GM21528 (cell line): ENCODE data around the gene ANKRD31.

ENCODE experiments used
- ATAC-seq: cut with Tn5 transposase; IDR thresholded peaks from one replicate; pipeline ENCODE4 v1.9.1; 2021; ENCODE audit warnings: mild to moderate bottlenecking, moderate library complexity; ENCODE audit not compliant: unreplicated experiment, low FRiP score

Gene ANKRD31

DNA sequence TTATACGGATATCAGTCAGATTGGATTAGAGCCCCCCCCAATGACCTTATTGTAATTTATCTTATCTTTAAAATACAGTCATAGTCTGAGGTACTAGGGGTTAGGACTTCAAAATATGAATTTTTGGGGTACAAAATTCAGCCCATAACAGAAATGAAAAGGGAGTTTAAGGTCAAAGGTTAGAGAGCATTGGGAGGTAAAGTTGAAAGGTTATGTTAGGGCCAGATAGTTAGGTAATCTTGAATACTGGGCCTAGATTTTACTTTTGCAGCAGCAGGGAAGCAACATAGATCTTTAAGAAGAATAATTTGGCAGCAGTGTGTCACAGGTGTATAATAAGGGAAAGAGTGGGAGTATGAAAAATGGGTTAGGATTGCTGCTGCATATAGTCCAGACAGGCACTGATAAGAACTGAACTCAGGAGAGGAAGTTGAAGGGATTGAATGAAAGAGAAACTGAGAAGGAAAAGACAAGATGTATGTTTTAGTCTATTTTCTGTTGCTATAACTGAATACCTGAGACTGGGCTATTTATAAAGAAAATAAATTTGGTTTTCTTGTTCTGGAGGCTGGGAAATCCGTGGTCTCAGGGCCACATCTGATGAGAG lies 173.7 kb downstream of the ANKRD31 start:
- no peak for ATAC-seq

DNA sequence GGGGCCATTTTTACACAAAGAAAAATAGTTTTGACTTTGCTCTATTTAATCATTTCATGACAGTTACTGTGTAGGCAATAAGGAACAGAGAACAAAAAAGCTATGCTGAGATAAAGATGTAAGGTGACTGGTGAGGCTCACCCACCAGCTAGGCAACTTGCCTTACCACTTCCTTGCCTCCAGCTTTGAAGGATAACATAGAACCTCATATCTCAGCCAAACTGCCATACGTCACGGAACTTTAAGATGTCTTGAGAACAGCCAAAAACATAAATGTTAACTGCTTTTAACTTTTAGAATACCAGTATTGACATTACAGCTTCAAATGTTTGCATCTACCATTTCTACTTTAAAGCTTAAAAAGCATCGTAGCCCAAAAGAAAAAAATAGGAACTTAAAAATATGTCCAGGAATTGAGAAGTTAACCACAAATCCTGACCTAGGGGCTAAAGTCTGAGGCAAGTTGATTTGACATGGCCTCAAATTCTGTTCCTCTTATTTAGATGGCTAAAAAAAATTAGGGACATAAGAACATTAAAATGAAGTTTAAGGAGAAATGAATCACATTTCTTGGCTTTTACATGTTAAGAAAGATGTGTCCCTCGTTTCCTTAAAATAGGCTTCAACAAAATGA lies 176.6 kb downstream of the ANKRD31 start:
- ATAC-seq = no peak

DNA sequence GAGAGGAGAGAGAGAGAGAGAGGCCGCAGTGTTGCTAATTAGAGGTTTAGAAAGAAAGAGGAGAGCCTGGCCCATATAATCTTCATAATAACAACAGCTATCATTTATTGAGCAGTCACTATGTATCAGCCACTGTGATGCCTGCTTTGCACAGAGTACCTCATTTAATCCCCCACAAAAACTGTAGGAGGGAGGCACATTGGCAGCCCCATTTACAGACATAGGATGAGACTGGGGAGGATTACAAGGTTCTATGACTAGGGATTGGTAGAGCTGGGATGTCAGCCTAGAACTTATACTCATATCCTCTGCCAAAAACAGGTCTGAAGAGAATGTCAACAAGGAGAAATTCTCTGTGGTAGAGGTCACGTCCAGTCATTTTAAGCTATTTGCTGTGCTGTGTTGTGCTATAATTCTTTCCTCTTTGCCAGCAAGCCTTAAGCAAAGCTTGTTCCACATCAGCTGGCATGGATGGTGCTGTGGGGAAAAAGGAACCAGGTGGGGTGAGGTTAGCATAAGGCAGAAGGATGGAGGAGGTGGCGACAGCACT lies 177.6 kb downstream of the ANKRD31 start:
- ATAC-seq = no peak

DNA sequence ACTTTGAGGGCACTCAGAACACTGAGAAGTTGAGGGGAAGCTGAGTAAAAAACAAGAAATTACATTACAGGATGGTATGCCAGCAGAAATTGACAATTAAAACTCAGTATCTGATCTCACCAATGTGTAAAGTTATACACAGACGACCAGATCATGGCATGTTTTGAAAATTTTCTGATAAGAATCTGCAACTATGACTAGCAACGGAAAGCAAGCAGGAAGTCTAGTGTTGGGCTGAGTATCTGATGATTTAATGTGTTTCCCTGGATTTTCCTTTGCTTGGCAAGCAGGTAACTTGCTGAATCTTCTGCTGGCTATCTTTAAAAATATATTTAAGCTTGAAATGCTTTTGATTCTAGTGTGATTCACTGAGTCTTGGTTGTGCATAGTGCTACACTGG lies 179.1 kb downstream of the ANKRD31 start:
- no peak for ATAC-seq

DNA sequence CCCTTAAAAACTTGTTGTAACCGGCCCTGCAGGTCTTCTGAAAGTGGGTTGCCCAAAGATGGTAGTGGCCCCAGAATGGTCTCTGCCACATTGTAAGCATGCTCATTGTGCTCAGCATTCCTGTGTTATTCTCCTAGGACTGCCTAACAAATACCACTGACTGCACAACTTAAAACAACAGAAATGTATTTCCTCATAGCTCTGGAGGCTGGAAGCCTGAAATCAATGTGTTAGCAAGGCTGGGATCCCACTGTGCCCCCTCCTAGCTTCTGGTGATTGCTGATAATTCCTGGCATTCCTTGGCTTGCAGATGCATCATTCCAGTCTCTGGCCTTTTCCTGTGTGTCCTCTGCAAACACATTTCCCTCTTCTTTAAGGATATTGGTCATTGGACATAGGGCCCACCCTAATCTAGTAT lies 180.9 kb downstream of the ANKRD31 start:
- no peak for ATAC-seq

DNA sequence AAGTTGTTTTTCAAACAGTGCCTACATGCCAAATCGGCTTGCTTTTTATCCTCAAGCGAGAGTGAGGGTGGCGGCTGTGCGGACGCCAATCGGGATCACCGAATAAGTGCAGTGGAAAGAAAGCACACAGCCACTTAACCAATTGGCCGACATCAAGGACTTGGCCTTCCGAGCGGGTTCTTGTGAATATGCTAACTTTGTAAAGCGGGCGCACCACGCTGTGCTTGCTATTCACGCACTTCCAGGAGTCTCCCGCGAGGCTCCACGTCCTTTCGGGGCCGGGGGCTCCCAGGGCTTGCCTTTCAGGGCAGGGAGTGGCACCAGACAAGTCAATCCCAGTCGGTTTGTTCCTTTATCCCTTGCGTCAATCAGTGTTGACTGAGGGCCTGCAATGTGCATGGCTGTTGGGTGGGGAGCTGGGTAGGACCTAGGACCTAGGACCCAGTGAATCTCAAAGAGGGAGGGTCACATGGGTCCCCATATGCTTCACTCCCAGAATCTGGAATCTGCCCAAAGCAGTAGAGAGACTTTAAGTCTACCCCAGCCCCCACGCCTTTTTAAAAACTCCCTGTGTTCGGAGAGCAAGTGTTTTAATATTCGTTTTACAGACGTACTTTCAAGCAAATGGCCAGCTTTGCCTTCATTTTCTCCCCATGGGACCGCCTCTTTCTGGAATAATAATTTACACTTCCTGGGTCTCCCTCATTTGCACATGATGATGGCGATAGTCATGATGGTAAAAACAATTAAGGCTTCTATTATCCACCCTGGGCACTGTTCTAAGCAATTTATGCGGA lies 182.3 kb downstream of the ANKRD31 start:
- no peak for ATAC-seq

DNA sequence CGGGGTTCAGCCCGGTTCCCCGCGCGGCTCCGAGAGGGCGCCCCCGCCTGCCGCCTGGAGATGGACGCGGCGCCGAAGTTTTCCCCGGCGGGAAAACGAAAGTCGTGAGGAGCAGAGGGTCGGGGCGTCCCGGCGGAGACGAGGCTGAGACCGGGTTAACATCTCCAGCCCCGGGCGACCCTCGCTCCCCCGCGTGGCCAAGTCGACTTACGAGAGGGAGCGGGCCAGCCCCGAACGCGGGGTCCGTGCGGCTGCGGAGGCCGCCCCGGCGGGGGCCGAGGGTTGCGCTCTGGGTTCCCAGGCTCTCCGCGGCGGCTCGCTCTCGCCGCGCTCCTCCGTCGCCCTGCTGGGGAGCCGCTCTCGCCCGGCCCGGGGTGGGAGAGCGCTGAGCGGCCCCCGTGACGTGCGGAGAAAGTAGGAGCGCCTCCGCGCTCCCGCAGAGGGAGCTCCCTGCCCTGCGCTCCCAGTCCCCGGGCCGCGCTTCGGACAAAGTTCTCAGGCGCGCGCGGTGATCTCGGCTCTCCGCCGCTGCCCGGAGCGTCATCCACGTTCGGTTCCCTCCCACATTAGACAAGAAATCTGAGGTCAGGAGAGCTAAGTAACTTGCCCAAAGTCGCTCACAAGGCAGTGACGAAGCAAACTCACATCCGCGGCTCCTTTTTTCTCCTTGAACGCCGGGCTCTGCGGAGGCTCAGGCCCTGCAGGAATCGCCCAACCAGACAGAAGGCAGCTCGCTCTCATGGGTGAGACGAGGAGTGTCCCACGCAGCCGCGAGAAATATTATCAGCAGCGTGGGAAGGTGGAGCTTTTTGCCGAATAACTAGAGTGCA lies 183.2 kb downstream of the ANKRD31 start:
- peak; percentile 45 for ATAC-seq

DNA sequence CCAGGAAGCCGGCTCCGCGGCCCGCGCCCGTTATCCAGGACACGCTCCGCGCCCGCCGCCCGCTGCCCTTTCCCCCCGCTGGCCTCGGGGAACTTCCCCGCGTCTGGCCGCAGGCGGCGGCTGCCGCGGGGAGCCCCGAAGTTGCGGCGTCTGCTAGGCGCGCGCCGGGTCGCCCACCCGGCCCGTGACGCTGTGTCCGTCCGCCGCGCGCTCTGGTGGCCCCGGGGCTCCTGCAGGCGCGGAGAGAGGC lies 183.7 kb downstream of the ANKRD31 start:
- ATAC-seq = peak; percentile 34

DNA sequence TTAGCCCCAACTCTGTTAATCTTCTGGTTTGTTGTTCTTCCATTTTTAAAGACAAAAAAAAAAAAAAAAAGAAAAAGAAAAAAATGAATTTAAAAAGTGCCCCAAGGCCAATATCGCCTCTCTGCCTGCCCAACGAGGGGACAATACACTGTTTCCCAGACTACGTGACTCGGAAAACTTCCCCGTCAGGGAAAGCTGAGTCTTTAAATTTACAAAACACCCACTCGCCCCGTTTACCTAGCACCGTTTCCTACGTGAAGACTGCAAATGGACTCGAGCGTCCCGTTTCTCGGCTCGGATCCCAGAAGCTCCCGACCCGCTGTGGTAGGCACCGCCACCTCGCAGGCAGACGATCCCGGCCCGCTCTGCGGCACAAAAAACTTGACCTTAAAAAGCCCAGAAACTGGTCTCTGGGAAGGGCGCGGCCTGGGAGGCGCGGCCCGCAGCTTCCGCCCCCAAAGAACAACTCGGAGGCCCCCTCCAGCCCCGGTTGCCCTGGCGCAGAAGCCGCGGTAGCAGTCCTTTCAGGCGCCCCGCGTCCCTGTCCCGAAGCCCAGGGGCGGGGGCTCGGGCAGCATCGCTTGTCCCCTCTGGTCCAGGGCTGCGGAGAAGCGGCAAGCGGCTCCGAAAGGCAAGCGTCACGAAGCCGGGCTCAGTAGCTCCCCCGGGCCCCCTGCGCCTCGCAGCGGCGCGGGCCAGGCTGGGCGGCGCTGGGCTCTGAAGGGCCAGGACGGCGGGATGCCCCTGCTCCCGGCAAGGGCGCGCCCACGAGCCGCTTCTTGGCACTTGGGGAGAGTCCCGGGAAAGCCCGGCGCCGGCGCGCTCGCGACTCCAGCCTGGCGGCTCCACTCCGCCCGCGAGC lies 184.3 kb downstream of the ANKRD31 start, which contains the start of gene GCNT4:
GCNT4 (minus strand) TSS at position 367 of the 862 bp plus-strand sequence. CDS start 22,521 bp downstream, outside the sequence.
- peak; percentile 26 for ATAC-seq

DNA sequence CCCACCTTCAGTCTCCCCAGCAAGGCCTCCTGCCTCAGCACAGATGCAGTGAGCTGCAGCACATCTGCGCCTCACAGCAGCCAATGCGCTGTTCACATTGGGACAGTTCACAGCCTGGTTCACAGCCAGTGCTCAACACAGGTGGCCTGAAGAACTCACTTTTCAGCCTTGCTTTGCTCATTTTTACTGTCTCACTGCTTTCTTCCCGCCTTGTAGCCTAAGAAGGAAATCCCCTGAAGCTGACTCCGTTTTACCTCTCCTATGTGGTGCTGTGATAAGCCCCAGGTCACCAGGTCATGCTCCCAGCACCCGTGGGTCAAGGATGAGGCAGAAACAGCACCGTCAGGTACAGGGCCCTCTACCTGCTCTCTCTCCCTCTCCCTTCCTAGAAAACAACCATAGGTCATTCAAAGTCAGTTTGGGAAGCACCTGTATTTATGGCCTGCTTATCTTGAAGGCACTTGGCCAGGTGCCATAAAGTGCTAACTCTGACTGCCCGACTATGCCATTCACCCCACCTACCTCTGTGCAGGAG lies 185.4 kb downstream of the ANKRD31 start:
- ATAC-seq = no peak

DNA sequence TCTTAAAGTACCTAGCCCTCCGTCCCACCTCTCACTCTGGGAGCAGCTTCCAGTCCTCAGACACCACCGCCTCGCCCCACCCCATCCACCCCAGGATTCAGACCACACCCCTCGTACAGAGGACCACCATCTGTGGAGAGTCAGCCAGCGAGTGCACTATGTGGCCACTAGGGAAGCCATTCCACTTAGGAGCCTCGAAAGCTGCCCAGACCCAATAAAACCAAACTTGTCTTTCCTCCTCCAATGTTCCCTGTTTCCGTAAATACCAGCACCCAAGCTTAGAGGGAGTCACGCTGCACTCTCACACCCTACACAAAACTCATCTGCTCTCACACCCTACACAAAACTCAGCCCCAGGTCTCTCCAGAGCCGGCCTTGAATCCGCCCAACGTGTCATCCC lies 186.3 kb downstream of the ANKRD31 start:
- ATAC-seq = no peak

DNA sequence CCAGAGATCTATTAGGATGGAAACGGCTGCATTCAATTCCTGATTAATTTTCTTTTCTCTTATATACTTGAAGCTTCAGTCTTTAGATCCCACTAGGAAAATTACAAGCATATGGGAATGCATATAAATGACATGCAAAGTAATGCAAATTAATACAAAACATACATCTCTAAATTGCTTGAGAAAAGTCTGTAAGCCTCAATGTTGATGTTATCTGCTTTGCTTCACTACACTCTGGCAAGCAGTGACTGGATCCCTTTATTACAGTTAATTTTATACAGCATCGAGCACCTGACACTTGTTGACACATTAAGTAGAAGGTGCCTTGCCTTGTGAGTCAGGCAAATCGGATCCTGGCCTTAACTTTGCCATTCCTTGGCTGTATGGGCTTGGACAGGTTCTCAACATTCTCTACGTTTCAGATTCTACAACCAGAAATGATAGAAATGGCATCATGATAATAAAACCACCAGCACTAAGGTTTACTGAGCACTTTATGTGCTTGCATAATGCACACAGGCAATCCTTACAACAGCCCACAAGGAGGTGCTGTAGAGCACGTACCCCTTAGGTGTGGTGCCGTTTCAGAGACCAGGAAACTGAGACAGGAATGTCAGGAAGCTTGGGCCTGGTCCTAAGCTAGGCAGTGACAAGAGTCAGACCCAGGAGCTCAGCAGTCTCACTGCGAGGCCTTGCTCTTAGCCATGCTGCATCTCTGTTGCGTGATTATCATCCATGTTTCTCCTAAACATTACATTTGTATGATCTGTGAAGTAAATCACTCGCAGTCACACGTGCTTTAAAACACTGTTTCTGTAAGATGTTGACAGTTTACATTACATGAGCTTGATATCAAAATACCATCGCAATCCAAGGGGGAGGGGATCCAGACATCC lies 187.0 kb downstream of the ANKRD31 start:
- no peak for ATAC-seq

DNA sequence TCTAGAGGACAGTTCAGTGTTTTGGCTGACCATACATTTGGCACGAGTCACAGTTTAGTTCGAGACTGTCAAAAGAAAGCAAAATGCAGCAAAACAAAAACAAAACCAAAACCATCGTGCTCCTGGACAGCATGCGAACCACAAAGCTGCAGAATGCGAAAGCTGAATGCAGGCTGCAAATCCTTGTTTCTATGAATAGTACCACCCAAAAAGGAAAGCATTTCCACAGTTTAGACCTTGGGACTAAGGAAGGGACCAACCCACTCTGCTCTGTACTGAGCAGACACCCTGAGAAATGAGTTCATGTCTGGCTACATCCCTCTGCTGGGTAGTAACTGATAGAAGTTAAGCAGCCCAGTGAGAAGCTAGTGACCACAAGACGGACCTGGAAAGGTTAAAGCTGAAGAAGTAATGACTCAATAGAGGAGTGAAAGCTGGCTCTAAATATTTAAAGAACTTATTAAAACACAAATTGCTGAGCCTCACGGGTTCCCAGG lies 188.2 kb downstream of the ANKRD31 start:
- no peak for ATAC-seq

DNA sequence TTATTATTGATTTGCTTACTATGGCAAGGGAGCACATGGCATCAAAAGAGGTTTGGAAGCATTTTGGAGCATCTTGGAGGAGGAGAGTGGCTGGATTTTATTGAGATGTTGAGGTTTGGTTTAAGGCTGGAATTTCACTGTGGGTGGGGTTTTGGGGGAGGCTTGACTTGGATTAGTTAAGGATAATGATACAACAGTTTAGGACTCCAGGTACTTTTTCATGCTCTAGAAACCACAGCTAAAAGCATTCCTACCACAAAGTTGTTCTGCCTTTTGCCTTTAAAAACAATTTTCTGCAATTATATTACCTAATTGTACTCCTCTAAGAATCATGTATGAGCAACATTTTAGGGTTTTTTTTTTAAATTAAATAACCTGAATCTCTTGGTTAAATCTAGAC lies 189.3 kb downstream of the ANKRD31 start:
- no peak for ATAC-seq

DNA sequence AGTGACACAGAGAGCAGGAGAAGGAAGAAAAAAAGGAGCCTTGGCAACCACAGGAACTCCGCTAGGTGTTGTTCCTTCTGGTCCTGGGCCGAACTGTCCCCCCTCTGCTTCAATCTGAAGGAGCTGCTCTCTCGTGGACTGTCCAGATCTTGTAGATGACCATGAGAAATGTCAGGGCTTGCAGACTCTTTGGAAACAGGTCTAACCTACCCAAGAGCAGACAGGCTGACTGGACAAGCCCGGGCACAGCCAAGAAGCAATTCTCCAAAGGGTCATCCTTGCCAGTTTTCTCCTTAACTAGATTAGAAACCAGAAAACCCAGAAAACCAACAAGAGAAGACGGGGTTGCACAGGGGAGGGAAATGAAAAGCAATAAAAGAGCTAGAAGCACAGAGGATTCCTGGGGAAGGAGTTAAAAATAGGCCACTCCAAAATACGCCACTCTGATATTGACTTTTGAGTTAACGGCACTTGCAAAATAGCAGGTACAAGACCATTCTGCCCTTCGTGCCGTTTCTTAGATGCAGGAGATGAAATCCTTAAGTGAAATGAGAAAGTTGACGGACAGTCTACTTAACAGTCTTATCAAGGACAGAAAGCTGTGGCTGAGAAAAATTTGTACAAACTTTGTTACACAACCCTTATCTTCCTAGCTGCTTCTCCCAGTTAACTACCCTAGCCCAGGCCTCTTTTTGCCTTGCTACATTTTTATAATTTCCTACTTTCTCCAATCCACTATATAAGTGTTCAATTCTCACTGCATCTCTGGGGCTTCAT lies 190.1 kb downstream of the ANKRD31 start:
- ATAC-seq = no peak

DNA sequence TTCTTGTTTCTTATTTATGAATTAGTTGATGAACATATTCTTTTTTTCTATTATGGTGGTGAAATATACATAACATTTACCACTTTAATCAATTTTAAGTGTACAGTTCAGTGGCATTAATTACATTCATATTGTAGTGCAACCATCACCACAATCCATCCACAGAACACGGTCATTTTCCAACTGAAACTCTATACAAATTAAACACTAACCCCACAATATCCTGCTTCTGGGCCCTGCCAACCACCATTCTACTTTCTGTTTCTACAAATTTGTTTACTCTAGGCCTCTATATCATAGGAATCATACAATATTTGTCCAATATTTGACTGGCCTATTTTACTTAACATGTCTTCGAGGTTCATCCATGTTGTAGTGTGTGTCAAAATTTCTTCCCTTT lies 191.6 kb downstream of the ANKRD31 start:
- no peak for ATAC-seq

DNA sequence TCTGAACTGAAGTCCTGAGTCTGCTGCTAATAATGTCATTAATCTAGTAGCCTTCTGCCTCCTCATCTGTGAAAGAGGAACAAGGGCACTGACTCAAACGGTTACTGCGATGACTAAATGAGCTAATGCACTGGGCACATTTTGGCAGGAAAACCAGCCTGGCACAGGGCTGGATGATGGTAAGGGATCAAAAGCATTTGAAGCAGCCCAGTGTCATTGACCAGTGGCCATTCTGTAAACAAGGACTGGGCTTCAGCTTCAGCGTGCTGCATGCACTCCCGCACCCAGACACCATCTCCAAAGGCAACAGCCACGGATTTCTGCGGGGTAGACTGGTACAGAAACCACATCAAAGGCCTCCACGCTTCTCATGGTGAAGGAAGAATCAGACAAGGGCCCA lies 192.3 kb downstream of the ANKRD31 start:
- ATAC-seq = no peak
